Fibroblast of lung (primary cell): ENCODE measurements around the gene RUNX2. TPM values are rescaled to one million over a fixed set of nuclear protein-coding genes. Genes with fewer than 3 reads are reported as not detected.

ENCODE experiments used
- DNase-seq, 2 donors: peaks; one replicate each; pipeline versions ENCODE4 v3.0.0 to v3.0.0-alpha.2; 2010; ENCODE audit warnings: low read depth in 2 of 2
- H2AFZ ChIP-seq: 2 replicates; pipeline ENCODE4 v1.5.1; 2012; ENCODE audit warnings: low read length, control low read depth, inconsistent platforms
- H3K27ac ChIP-seq: 2 replicates; pipeline ENCODE4 v1.5.1; 2011; ENCODE audit warnings: low read length, control low read depth; ENCODE audit not compliant: insufficient read depth
- H3K27me3 ChIP-seq: 2 replicates; pipeline ENCODE4 v1.5.1; 2011; ENCODE audit warnings: mild to moderate bottlenecking, low read length; ENCODE audit not compliant: control insufficient read depth, insufficient read depth
- H3K36me3 ChIP-seq: 2 replicates; pipeline ENCODE4 v1.5.1; 2011; ENCODE audit warnings: low read length; ENCODE audit not compliant: control insufficient read depth, insufficient read depth
- H3K4me1 ChIP-seq: 2 replicates; pipeline ENCODE4 v1.5.1; 2011; ENCODE audit warnings: low read length; ENCODE audit not compliant: control insufficient read depth, insufficient read depth; ENCODE audit errors: extremely low read depth
- H3K4me2 ChIP-seq: 2 replicates; pipeline ENCODE4 v1.5.1; 2011; ENCODE audit warnings: low read length, control low read depth; ENCODE audit not compliant: insufficient read depth; ENCODE audit errors: extremely low read depth
- H3K4me3 ChIP-seq, 4 experiments: fragments of 200-600 bp in 1 of 4; sonication (generic) in 1 of 4; replicated peaks in 1 of 4; 2 replicates each; pipeline ENCODE4 v1.5.1; 2011 to 2016; ENCODE audit warnings: low read length in 4 of 4, low read depth in 3 of 4, mild to moderate bottlenecking in 3 of 4, control low read depth in 2 of 4, inconsistent platforms in 1 of 4, mixed read lengths in 1 of 4; ENCODE audit not compliant: insufficient read depth in 1 of 4; ENCODE audit errors: control extremely low read depth in 1 of 4
- H3K79me2 ChIP-seq: 2 replicates; pipeline ENCODE4 v1.5.1; 2012; ENCODE audit warnings: mild to moderate bottlenecking, low read length, inconsistent platforms; ENCODE audit not compliant: control insufficient read depth, insufficient read depth
- H3K9ac ChIP-seq: 2 replicates; pipeline ENCODE4 v1.5.1; 2011; ENCODE audit warnings: mild to moderate bottlenecking, low read length, control low read depth; ENCODE audit not compliant: insufficient read depth
- H3K9me3 ChIP-seq: 2 replicates; pipeline ENCODE4 v1.5.1; 2012; ENCODE audit warnings: low read depth, low read length; ENCODE audit not compliant: control insufficient read depth, insufficient read depth
- H4K20me1 ChIP-seq: 2 replicates; pipeline ENCODE4 v1.5.1; 2011; ENCODE audit warnings: low read length; ENCODE audit not compliant: control insufficient read depth, insufficient read depth; ENCODE audit errors: extremely low read depth
- CTCF ChIP-seq, 2 donors: IDR thresholded peaks in 1 of 2; conservative IDR thresholded peaks in 1 of 2; 1 replicate in 1 of 2; 2 replicates in 1 of 2; pipeline ENCODE4 v1.5.1; 2011 to 2012; ENCODE audit warnings: low read length in 2 of 2, control low read depth in 1 of 2, inconsistent platforms in 1 of 2, low read depth in 1 of 2, mild to moderate bottlenecking in 1 of 2
- EZH2 ChIP-seq: IDR thresholded peaks from 2 replicates; pipeline ENCODE4 v1.5.1; 2012; ENCODE audit warnings: low read length, control low read depth, mild to moderate bottlenecking; ENCODE audit errors: missing control alignments
- polyA plus RNA-seq, 2 donors: library from polyadenylated mRNA; depleted of rRNA in 1 of 2; stranded (reverse) in 1 of 2; unstranded in 1 of 2; fragments of >200 nt; gene quantifications; 2 replicates each; pipeline ENCODE4 v1.2.1, GENCODE V29; 2011 to 2012; ENCODE audit warnings: missing spikeins in 1 of 2
- total RNA-seq: library from RNA; depleted of rRNA; stranded (reverse); fragments of >200 nt; gene quantifications from 2 replicates; pipeline ENCODE4 v1.2.1, GENCODE V29; 2014

The RUNX2 gene
- total and polyA plus RNA-seq, 2 donors (not counting 1 experiment from before 2014, with no cell fraction given), result 2.5 to 4.5 TPM

- peaks cover 36% of the 10 kb centered on the region for H3K79me2 ChIP-seq
- H3K4me1 ChIP-seq, result peaks cover 3% of the 10 kb centered on the region
- TF ChIP-seq EZH2 (no peak), CTCF (conservative IDR thresholded peaks at IDR 0.05 in 1 of 2, IDR thresholded peaks at IDR 0.05 in 1 of 2; ENCODE audit: low read depth in 1 of 2, low read length in 2 of 2) (no peak)
- no peaks in the 10 kb centered on the region for H3K36me3 ChIP-seq
- peak overlapping the region; percentile 85 to 87 (median 86) for H3K4me3 ChIP-seq
- H2AFZ ChIP-seq, result no peak overlapping the region
- peak; percentile 72 to 89 for DNase-seq
- peak overlapping the region; percentile 73 for H3K4me2 ChIP-seq
- no peaks in the 10 kb centered on the region for H3K27me3 ChIP-seq
- no peaks in the 10 kb centered on the region for H4K20me1 ChIP-seq
- H3K9ac ChIP-seq, result no peak overlapping the region
- no peaks in the 10 kb centered on the region for H3K9me3 ChIP-seq
- no peak overlapping the region for H3K27ac ChIP-seq
Measured at GRCh38 chr6:45420083-45420908, 92.2 kb downstream of the RUNX2 start.

GRCh38 chr6:45420909-45421708 is 93.0 kb downstream of the RUNX2 start:
- no peak for TF ChIP-seq CTCF (conservative IDR thresholded peaks at IDR 0.05 in 1 of 2, IDR thresholded peaks at IDR 0.05 in 1 of 2; ENCODE audit: low read depth in 1 of 2, low read length in 2 of 2)
- Histone ChIP-seq H3K27ac (peak overlapping the region; percentile 67), H3K4me1 (peaks cover 3% of the 10 kb centered on the region), H4K20me1 (no peaks in the 10 kb centered on the region), H3K9ac (peak overlapping the region; percentile 68), H3K9me3 (no peaks in the 10 kb centered on the region), H3K36me3 (no peaks in the 10 kb centered on the region), H3K4me2 (peak overlapping the region; percentile 73), H3K27me3 (no peaks in the 10 kb centered on the region), H3K79me2 (peaks cover 43% of the 10 kb centered on the region), H2AFZ (peak overlapping the region; percentile 81), H3K4me3 (peak overlapping the region; percentile 85 to 87 (median 86))
- peak; percentile 38 to 45 for DNase-seq
